ENCODE measurements around the gene BTBD7.

GRCh38 chr14:93219103-93219726 lies 113.6 kb downstream of the BTBD7 start:
- TF ChIP-seq, protein P1, sequence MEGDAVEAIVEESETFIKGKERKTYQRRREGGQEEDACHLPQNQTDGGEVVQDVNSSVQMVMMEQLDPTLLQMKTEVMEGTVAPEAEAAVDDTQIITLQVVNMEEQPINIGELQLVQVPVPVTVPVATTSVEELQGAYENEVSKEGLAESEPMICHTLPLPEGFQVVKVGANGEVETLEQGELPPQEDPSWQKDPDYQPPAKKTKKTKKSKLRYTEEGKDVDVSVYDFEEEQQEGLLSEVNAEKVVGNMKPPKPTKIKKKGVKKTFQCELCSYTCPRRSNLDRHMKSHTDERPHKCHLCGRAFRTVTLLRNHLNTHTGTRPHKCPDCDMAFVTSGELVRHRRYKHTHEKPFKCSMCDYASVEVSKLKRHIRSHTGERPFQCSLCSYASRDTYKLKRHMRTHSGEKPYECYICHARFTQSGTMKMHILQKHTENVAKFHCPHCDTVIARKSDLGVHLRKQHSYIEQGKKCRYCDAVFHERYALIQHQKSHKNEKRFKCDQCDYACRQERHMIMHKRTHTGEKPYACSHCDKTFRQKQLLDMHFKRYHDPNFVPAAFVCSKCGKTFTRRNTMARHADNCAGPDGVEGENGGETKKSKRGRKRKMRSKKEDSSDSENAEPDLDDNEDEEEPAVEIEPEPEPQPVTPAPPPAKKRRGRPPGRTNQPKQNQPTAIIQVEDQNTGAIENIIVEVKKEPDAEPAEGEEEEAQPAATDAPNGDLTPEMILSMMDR (conservative IDR thresholded peaks at IDR 0.05; ENCODE audit: low read depth in 2 of 2), result peak; percentile 81 to 82
- TF ChIP-seq ZNF462 (CRISPR knock-in tag; IDR thresholded peaks at IDR 0.05) (no peak), EZH2phosphoT487 (IDR thresholded peaks at IDR 0.05; ENCODE audit: unreplicated experiment) (no peak)

Measured in GM23338 (cell line).